Globus pallidus (tissue), 1 donor: ENCODE data around the gene PTPRJ.

Source experiments
- DNase-seq: peaks from one replicate; pipeline ENCODE4 v3.0.0-alpha.2; 2015; ENCODE audit warnings: low spot score

PTPRJ gene

DNA sequence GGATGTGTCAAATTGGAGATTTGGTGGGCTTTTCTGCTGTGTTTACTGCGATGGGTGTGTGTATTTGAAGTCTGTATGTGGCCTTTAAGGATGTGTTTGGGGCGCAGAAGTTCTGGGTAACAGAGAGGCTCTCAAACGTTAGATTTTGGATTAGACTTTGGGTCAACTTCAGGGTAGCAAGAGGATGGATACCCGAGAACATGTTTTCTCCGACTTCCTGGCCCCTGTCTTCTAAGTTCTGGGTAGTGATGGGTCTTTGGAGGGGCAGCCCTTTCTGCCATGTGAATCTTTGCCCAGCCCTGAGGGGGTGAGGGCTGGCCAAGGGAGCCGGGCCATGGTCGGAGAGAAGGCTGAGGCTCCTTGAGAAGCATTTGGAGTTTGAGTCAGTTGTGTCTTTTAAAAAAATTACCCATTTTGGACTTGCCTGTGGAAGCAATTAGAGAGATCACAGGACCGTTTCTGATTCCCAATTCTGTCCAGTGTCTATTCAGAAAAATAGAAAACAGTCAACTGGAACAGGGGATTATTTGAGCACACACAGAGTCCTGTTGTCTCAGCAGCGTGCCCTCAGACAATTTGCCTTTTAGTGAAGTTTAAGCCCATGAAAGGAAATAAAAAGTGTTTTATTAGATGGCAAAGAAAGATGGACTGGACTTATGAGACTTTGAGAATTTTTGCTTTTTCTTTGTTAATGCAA lies 114.4 kb downstream of the PTPRJ start:
- DNase-seq = peak; percentile 92

DNA sequence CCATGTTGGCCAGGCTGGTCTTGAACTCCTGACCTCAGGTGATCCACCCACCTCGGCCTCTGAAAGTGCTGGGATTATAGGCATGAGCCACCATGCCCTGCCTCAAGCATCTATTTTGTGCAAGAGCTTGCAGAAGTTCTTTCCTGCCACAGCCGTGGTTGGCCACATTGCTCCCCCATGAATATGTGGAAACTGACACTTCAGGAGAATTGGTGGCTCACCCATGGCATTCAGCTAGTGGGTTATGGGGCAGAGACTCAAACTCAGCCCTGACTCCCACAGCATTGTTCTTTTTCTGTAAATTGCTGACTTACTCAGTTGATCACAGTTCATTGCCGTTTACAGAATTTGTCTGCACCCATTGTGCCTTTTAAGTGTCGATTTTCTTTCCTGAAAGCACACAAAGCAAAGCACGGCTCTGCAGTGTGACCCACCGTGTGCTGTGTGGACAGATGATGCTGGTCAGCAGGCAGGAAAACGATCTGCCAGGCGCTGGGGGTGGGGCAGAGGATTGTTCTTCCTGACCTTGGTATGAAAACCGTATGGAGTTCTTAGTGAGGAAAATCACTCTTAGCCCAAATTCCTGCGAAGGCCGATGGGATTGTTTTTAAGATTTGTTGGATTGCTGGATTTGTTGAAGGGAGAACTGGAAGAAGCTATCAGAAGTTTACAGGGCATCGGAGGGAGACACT lies 115.6 kb downstream of the PTPRJ start:
- no peak for DNase-seq

DNA sequence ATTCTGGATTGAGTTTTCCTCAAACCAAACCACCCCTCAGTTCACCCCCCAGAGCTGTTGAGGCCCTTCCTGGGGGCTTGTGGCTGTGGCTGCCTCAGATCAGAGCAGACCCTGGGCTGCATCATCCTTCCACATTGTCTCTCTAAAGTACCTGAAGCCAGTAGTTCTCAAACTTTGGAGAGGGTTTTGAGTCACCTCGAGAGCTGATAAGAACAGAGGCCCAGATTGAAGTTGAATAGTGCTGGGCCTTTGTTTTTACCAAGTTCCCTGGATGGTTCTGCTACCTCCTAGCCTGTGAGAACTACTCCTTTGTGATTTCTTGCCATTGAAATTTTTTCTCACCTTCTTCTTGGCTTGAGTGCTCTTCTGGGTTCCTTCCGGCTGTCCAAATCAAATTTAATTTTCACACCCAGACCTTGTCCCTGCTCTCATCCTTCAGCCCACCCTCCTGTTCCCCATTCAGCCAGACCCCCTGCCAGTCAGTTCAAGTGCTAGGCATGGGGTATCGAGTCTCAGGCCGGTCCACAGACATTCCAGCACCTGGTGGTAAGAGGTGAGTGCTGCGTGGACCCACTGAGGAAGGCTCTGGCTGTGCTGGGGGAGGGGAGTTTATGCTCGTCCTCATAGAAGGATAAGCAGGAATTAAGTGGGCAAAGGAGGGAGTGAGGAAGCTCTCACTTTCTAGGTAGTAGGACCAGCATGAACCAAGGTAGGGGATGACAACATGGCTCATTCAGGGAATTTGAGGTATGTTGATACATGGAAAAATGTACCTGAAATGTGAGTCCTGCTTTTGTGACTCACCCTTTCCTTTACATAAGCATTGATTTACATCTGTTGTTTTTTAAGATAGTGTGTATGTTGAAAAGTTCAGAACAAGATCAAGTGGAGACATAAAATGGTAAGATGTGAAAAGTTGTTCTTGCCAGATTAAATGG lies 116.5 kb downstream of the PTPRJ start:
- no peak for DNase-seq

DNA sequence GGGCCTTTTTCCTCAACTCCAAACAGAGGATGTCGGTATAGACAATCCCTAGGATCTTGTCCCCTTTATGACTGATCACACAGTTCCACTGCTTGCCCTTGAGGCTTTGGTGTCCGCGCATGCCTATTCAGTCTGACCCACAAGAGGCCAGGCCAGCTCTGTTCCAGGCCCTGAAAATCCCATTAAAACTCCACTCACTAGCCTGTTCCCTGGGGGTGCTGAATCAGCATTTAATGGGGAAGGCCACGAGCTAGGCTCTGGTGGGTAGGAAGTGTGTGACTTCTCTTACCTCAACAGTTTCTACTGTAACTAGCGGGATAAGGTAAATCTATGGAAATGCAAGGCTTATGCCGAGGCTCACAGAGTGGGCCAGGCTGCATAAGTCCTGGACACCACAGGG lies 117.7 kb downstream of the PTPRJ start:
- no peak for DNase-seq

DNA sequence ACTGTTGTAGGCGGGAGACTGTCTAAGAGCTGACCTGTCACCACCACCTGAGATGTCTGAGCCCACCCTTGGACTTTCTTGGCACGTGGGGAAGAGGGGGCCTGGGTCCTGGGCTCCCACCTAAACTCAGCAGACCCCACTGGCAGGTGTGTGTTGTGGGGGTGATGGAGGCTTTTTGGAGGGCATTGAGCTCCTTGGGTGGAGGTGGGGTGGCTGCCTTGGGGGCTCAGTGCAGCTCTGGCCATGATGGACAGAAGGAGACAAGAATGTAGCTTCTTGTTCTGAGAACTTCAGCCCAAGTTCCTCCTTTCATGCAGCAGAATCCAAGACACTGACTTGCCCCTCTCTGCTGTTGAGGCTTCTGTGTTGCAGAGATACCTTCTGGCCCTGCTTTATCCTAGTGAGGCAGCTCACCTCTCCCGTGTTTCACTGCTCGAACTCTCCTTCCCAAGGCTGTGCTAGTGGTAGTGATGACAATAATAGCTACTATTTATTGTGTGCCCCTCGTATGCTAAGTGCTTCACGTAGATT lies 119.6 kb downstream of the PTPRJ start:
- DNase-seq = no peak

DNA sequence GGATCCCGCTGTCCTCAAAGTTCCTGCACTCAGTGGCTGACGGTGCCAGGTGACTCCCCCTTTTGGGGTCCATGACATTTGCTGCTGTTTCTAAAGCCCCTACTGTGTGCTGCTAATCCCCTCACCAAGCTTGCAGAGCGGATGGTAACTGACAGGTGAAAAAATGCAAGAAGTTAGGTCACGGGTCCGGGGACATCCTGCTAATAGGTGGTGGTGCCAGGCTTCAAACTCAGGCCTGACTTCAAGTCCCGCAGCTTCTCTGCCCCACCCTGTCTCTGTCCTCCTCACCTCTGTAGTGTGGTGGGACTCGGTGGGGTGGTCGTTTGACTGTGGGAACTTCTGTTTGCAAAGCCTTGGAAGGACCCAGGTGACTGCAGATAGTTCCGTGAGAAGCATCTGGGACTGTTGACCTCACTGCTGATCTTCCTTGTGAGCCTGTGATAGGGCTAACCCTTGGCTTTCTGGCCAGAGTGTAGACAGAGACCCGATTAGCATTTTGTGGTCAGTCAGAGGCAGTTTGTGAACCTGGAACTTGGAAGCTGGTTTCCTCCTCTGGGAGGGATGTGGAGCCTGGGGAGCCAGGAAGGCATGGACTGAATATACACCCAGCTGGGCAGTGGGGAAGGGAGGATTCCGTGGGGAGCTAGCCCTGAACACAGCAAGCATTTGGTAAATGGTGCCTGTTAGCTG lies 120.8 kb downstream of the PTPRJ start:
- no peak for DNase-seq

DNA sequence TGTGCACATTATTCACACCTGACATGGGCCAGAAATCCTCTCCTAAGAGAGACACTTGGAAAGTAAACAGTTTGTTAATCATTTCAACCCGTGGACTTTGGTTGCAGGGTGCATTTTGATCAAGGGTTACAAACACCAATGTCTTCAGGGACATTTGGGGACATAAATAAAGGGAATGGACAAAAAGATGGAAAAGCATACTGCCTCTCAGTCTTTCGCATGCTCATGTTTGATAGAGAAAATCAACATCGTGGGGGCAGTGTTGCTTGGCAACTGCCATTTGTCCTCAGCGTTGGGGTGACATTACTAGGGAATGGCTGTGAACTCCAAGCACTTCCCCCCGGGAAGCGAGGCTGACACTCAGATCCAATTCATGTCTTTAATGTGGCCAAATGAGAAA lies 121.6 kb downstream of the PTPRJ start:
- DNase-seq = no peak

DNA sequence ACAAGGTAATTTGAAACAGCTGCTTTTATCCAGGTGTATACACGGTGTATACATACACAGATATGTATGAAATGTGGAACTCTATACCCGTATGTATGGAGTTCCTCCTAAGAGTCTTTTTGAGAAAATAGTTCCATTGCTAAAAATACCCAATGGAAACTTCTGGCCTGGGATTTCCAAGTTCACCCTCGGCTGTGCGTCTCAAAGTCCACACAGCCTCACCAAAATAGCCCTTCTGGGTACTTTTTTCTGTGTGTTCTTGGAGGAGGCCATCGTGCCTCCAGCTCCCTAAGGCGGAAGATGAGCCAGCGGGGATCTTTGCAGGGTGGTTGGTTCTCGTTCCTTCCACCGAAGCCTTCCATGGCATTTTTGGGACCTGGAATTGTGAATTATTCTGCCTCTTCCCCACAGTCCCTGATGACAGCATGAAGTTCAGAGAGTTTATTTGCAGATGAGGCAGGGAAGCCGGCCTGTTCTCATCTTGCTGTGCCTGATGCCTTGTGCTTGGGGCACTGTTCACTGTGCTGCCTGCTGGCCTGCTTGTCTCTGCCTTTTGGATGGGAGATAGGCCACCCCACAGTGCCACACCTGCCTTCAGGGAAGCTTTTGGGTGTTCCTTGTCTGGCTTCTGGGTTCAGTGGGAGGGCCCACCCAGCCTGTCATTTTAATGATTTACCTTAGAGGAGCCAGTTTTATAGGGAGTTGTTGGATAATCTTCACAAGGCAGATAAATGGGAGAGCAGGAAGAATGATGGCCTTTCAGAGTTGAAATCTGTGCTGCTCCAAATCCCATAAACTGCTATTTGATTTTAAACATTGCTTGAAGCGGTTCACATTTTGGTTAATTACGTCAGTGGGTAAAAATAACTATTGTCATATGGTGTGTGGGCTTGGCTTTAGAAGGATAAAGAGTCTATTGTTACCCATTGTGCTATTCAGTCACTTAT lies 123.5 kb downstream of the PTPRJ start:
- DNase-seq = peak; percentile 93

DNA sequence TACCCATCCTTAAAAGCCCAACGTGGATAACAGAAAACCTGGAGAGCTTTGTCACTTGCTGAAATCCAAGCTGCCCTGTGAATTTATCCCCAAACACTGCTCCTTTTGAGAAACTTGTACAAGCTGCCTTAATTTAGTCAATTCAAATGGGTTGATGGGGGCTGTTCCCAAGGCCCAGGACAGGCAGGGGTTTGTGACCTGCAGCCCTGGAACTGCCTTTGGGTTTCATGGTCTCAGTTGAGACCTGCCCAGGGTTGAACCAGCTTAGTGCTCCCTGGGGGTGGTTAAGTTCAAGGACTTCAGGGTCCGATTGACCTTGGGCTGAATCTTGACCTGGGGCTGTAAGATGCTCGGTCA lies 124.2 kb downstream of the PTPRJ start:
- DNase-seq = no peak

DNA sequence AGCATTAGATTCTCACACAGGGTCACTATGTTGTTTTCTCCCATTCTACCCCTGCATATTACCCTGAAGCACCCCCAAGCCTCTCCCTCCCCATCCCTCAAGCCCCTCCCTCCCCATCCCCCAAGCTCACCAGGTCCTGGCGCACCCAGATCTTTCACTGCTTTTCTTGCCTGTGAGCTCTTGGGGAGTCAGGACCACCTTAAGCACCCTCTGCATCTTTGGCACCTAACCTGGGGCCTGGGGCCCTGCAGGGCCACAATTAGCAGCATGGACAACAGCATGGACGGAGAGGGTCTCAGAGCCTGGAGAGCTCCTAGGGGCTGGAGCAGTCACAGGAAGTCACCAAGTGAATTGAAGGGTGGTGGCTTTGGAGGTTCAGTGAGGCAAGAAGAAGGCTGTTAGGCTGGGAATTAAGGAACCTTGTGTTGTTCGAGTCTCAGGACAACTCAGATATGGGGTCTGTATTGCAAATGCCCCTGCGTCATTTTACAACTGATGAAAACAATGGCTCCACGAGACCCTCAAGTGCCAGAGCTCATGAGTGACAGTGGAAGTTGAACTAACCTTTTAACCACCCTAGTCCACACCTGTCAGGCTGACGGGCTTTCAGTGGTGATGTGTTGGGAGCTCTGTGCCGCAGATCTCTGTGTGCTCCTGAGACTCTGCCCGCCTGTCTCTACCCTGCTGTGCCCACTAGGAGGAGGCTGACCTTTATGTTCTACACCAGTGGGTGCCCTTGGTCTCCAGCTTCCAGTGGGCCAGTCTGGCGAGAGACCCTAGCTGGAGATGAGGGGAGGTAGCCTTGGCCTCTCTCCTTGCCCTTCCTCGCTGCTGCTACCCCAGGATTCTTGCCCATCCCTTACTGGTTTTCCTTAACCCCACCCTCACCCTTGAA lies 125.0 kb downstream of the PTPRJ start:
- no peak for DNase-seq

DNA sequence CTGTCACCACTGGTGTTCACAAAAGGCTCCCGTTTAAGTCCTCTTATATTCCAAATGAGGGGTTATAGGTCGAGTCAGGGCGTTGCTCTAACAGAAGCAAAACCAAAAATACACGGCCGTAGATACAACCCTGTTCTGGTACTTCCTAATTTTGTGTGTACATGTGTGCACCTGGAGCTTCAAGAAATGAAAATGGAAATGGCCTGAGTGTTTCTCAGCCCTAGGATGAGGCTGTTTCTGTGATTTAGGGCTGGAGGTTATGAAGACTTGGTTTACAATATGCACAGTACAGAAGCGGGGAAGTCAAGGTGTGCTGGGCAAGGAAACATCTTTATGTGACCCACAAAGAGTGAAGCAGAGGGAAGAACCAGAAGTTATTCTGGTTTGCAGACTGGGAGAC lies 125.8 kb downstream of the PTPRJ start:
- DNase-seq = no peak

DNA sequence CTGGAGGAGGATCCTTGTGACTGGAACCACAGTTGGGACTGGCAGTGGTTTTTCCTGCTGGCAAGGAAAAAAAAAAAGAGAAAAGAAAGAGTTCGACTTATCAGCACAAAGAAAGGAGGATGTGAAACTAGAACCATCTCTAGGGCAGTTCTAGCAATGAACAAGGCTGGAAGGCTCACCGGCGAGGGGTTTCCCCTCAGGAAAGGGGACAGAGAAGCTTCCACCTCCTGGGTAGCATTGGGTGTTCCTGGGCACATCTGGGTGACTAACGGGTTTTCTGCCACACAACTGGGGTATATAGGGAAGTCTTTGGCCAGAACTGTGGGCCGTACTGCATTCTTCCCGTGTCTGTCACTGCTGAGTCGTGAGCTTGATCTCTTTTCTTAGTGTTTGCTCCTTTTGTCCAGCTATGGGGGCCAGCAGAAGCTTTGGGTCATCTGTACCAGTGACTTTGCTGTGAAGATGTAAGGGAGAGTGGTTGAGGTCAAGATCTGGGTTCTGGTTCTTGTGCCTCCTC lies 126.9 kb downstream of the PTPRJ start:
- DNase-seq = no peak

DNA sequence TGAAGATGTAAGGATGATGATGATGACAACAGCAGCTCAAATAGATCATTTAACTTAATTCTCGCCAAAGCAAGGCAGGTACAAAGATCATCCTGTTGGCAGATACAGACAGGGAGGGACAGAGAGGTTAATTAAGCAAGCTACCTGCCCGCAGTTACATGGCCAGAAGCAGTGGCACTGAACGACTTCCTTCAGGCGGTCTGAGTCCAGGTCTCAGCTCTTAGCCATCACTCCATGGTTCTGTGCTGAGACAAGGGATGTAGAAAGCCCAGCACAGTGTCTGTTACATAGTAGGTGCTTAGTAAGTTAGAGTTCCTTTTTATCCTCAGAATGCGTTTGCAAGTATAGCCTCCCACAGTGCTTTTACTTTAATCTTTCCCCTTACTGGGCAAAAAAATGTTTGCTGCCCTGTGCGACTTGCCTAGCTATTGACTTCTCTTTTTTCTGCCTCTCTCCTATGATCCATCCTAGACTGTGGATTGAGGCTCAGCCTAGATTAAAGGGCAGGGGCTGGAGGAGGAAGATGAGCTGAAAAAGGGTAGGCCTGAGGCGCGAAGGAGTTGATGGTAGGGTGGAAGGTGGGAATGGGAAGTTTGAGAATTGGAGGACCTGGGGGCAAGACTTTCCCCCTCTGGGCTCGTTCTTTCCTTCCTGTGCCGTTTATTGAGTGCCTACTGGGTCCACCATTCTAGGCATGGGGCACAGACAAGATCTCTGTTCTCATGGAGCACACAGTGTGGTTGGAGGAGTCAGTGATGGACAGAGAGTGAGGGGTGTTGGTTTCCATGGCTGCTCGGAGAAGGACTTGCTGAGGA lies 128.1 kb downstream of the PTPRJ start:
- DNase-seq = no peak

DNA sequence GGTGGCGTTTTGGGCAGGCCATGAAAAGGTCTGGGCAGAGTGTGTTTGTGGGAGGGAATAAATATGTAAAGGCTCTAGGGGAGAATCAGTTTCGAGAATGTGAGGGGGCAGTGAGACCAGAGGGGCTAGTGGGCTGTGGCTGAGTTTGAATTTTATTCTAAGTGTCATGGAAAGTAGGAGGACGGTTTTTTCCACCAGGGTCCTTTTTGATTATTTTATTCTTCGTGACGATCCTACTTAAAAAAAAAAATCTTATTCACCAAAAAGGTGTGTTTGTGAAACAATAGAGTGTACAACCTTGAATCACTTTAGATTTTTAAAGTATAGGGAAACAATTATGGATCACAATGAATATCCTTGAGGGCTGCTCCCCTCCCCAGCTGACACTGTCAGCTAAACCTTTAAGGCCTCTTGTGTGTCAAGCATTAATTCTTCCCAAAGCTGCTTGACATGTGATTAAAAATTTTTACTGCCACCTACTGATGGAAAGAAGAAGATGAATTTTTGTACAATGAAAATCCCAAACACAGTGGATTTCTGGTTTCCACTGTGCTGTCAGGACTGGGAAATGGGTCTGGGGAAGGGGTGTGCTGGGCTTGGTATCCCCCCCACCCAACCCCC lies 128.8 kb downstream of the PTPRJ start:
- peak; percentile 68 for DNase-seq

DNA sequence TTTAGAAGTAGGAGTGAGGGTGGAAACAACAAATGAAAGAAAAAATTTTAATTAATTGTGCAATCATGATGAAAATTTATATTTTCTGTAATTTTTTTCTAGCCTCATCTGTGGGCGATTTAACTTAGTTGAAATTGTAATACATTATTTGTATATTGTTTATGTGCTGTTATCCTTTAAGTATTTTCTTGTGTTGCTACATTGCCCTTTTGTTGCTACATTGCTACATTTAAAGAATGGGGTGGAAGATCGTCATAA lies 130.1 kb downstream of the PTPRJ start:
- DNase-seq = no peak

DNA sequence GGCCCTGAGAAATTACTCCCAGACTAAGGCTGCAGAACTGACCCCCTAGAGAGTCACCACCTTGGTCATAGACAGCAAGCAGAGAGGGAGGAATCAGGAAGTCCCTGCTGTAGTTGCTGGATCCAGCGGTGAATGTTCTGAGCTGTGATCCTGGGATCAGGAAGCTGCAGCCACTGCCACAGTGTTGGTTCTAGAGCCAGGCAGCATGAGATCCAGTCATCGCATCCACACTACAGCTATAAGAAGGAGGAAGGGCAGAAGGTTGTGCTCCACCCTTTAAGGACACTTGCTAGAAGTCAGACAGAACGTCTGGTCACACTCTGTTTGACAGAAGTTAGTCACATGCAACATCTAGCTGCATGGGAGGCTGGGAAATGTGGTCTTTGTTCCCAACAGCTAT lies 131.5 kb downstream of the PTPRJ start:
- no peak for DNase-seq

DNA sequence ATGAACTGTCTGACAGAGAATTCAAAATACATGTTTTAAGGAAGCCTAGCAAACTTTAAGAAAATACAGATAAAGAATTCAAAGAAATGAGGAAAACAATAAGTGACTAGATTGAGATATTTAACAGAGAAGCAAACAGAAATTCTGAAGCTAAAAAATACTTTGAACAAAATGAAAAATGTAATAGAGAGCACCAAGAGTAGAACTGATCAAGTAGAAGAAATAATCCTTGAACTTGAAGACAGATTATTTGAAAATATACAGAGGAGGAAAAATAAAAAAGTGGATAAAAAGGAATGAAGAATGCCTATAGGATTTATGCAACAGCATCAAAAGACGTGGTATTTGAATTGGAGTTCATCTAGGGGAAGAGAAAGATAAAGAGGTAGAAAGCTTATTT lies 134.4 kb downstream of the PTPRJ start:
- DNase-seq = no peak

DNA sequence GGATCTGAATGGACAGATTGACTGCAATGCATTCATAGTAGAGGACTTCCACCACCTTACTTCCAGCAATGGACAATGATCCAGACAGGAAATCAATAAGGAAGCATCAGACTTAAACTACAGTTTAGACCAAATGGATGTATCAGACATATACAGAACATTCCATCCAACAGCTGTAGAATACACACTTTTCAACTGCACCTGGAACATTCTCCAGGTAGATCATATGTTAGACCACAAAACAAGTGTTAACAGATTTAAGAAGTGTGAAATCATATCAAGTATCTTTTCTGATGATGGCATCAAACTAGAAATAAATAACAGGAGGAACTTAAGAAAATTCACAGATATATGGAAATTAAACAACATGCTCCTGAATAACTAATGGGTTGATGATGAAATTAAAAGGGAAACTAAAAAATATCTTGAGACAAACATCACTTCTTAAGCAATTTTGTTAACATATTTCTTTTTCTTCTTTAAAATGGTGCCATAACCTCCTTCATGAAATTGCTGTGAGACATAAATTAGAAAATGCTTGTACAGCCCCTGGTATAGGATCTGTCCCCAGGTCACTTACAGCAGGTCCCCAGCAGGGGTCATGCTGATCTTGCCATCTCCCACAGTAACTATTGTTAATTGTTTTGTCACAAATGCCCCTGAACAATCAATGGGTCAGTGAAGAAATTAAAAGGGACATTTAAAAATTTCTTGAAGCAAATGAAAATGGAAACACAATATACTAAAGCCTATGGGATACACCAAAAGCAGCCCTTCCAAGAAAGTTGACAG lies 136.3 kb downstream of the PTPRJ start:
- no peak for DNase-seq
